ENCODE data around the gene SLC41A3. TPM values are rescaled to one million over a fixed set of nuclear protein-coding genes. Genes with fewer than 3 reads are reported as not detected.
A peak's percentile ranks its signal among the peaks of the same experiment; 100 is the strongest.

Gene SLC41A3
- total and polyA plus RNA-seq, 2 of the 4 experiments (the other 2 are of a cell fraction): 30.5 to 43.5 TPM

GRCh38 chr3:126025116-126025729, 58.7 kb downstream of the SLC41A3 start:
- no peak overlapping the region for H3K18ac ChIP-seq (ENCODE audit: low read depth, low read length)
- ATAC-seq (ENCODE audit: low read depth) (no peak), DNase-seq (no peak)
- BruUV-seq (replicated peaks): no TSS peak
- H4K5ac ChIP-seq (ENCODE audit: low read depth, low read length): no peak overlapping the region
- no peak overlapping the region for H3K27ac ChIP-seq (ENCODE audit: insufficient read depth, low read length)
- H2AFZ ChIP-seq (replicated peaks; ENCODE audit: low read length, poor library complexity): peak overlapping the region; percentile 26
- in situ Hi-C loops (cut with MboI; ENCODE audit: low sequenced_read_pairs): no loop called here
- intact Hi-C loops (cut with micrococcal nuclease): no loop called here
- H2BK5ac ChIP-seq (ENCODE audit: low read depth, low read length, poor library complexity, severe bottlenecking): no peak overlapping the region
- POLR2A ChIA-PET (ENCODE audit: unreplicated experiment): no interaction called here
- no peaks in the 10 kb centered on the region for H3K4me1 ChIP-seq (ENCODE audit: control insufficient read depth, insufficient read depth, low read length)
- no peak overlapping the region for H2BK120ac ChIP-seq (ENCODE audit: low read depth, low read length)
- H3K27me3 ChIP-seq (ENCODE audit: control insufficient read depth, insufficient read depth, low read length): no peaks in the 10 kb centered on the region
- CTCF ChIA-PET: no interaction called here
- H2AK9ac ChIP-seq (replicated peaks; ENCODE audit: low read depth, low read length, poor library complexity): no peak overlapping the region
- H3K4ac ChIP-seq (ENCODE audit: low read depth, low read length): no peak overlapping the region
- peaks cover 7% of the 10 kb centered on the region for H3K9me3 ChIP-seq (ENCODE audit: control insufficient read depth, insufficient read depth, low read length)
- H3K4me2 ChIP-seq (ENCODE audit: low read depth, low read length): no peak overlapping the region
- H4K8ac ChIP-seq (ENCODE audit: low read depth in 2 of 2, low read length in 2 of 2): no peak overlapping the region
- H2BK20ac ChIP-seq (ENCODE audit: low read depth, low read length): no peak overlapping the region
- TF ChIP-seq NFE2L2 (IDR thresholded peaks at IDR 0.05; ENCODE audit: low read depth, low read length): no peak
- no peak overlapping the region for H3K14ac ChIP-seq (replicated peaks; ENCODE audit: low read depth, low read length)
- H3K4me3 ChIP-seq (ENCODE audit: insufficient read depth, low read depth, low read length): no peak overlapping the region
- H2BK15ac ChIP-seq (ENCODE audit: low read depth, low read length): no peak overlapping the region
- H3K9me1 ChIP-seq (ENCODE audit: insufficient read depth, low read length): no peaks in the 10 kb centered on the region
- dilution Hi-C loops (cut with HindIII; ENCODE audit: low sequenced_read_pairs, unreplicated experiment): no loop called here
- no peak overlapping the region for H3K56ac ChIP-seq (ENCODE audit: extremely low read depth, insufficient read depth, low read length)
- H3K79me1 ChIP-seq (ENCODE audit: low read depth in 1 of 2, low read length in 2 of 2): no peaks in the 10 kb centered on the region
- no peaks in the 10 kb centered on the region; the same call in 1 of the 2 replicates for H3K36me3 ChIP-seq (ENCODE audit: control insufficient read depth, insufficient read depth, low read length)
- H3K9ac ChIP-seq (ENCODE audit: low read depth, low read length): no peak overlapping the region
- WGBS, 2 experiments (ENCODE audit: extremely low coverage in 2 of 2, insufficient read length in 1 of 2): 80% methylated on average over 7 of the region's 14 CpGs; no CpG with 5 or more reads in 1 of the 2 experiments
- H2AK5ac ChIP-seq (ENCODE audit: low read depth, low read length): no peak overlapping the region
- no peak overlapping the region for H4K91ac ChIP-seq (ENCODE audit: insufficient read depth, low read depth, low read length)
- no peaks in the 10 kb centered on the region for H4K20me1 ChIP-seq (ENCODE audit: insufficient read depth, low read length)
- no peak overlapping the region for H3K23ac ChIP-seq (ENCODE audit: low read depth, low read length)

Data from IMR-90 (cell line).